ENCODE measurements around the gene HFM1.
"Not testable (repeated sequence)": the region's sequence is repeated elsewhere in the genome, so short reads cannot be mapped to it uniquely, and the experiment has no call there.

Gene HFM1

GRCh38 chr1:91404151-91405012 is at the start of gene HFM1:
HFM1 (minus strand) TSS chr1:91404837; CDS start chr1:91401082, 3,755 bp downstream.
- no peak for FAIRE-seq

GRCh38 chr1:91454136-91454535 is 49.5 kb upstream of the HFM1 start:
- FAIRE-seq = no peak

GRCh38 chr1:91450260-91450659 is 45.6 kb upstream of the HFM1 start:
- no peak for FAIRE-seq

GRCh38 chr1:91447782-91448181 is 43.1 kb upstream of the HFM1 start:
- not testable (repeated sequence) for FAIRE-seq

GRCh38 chr1:91441980-91442379 is 37.3 kb upstream of the HFM1 start:
- FAIRE-seq = not testable (repeated sequence)

GRCh38 chr1:91440847-91441246 is 36.2 kb upstream of the HFM1 start:
- no peak for FAIRE-seq

GRCh38 chr1:91439016-91439415 is 34.4 kb upstream of the HFM1 start:
- FAIRE-seq = no peak

GRCh38 chr1:91428182-91428798 is 23.7 kb upstream of the HFM1 start:
- no peak for FAIRE-seq

GRCh38 chr1:91427741-91428140 is 23.1 kb upstream of the HFM1 start:
- no peak for FAIRE-seq

- not testable (repeated sequence) for FAIRE-seq
Measured at GRCh38 chr1:91422523-91422922, 17.9 kb upstream of the HFM1 start.

- FAIRE-seq = no peak
Measured at GRCh38 chr1:91412371-91412770, 7.7 kb upstream of the HFM1 start.

- FAIRE-seq = no peak
Measured at GRCh38 chr1:91406773-91407389, 2.2 kb upstream of the HFM1 start.

GRCh38 chr1:91402023-91402422 is 2.6 kb downstream of the HFM1 start:
- peak; percentile 97 for FAIRE-seq

GRCh38 chr1:91400133-91400725 is 4.4 kb downstream of the HFM1 start:
- FAIRE-seq = no peak

GRCh38 chr1:91398291-91398690 is 6.3 kb downstream of the HFM1 start:
- no peak for FAIRE-seq

GRCh38 chr1:91397605-91398004 is 7.0 kb downstream of the HFM1 start:
- FAIRE-seq = no peak

- no peak for FAIRE-seq
Measured at GRCh38 chr1:91393042-91393441, 11.6 kb downstream of the HFM1 start.

- no peak for FAIRE-seq
Measured at GRCh38 chr1:91386109-91386508, 18.5 kb downstream of the HFM1 start.

GRCh38 chr1:91383456-91383855 is 21.2 kb downstream of the HFM1 start:
- no peak for FAIRE-seq

GRCh38 chr1:91381844-91382243 is 22.8 kb downstream of the HFM1 start:
- no peak for FAIRE-seq

- FAIRE-seq = no peak
Measured at GRCh38 chr1:91374086-91374485, 30.6 kb downstream of the HFM1 start.

- not testable (repeated sequence) for FAIRE-seq
Measured at GRCh38 chr1:91372230-91372629, 32.4 kb downstream of the HFM1 start.

GRCh38 chr1:91349524-91349923 is 55.1 kb downstream of the HFM1 start:
- FAIRE-seq = no peak

All from endometrium (tissue), 2 donors.